BE2C (cell line): Measurements from ENCODE around the gene NRDE2.
A peak's percentile ranks its signal among the peaks of the same experiment; 100 is the strongest.

Experiments
- DNase-seq: peaks from one replicate; pipeline ENCODE4 v3.0.0-alpha.2; 2020
- H3K27me3 ChIP-seq: fragments of 250-450 bp; sonication (Bioruptor Pico); 2 replicates; pipeline ENCODE4 v1.5.1; 2020; ENCODE audit warnings: mild to moderate bottlenecking
- H3K36me3 ChIP-seq: fragments of 250-450 bp; sonication (Bioruptor Pico); 2 replicates; pipeline ENCODE4 v1.5.1; 2020; ENCODE audit warnings: mild to moderate bottlenecking
- H3K4me1 ChIP-seq: fragments of 250-450 bp; sonication (Bioruptor Pico); 2 replicates; pipeline ENCODE4 v1.5.1; 2020
- H3K4me3 ChIP-seq: 2 replicates; pipeline ENCODE4 v1.5.1; 2011; ENCODE audit warnings: low read depth, low read length
- H3K9me3 ChIP-seq: fragments of 250-450 bp; sonication (Bioruptor Pico); 2 replicates; pipeline ENCODE4 v1.5.1; 2020
- CTCF ChIP-seq: IDR thresholded peaks from 2 replicates; pipeline ENCODE4 v1.5.1; 2012; ENCODE audit warnings: mild to moderate bottlenecking, low read depth, low read length

NRDE2 gene

DNA sequence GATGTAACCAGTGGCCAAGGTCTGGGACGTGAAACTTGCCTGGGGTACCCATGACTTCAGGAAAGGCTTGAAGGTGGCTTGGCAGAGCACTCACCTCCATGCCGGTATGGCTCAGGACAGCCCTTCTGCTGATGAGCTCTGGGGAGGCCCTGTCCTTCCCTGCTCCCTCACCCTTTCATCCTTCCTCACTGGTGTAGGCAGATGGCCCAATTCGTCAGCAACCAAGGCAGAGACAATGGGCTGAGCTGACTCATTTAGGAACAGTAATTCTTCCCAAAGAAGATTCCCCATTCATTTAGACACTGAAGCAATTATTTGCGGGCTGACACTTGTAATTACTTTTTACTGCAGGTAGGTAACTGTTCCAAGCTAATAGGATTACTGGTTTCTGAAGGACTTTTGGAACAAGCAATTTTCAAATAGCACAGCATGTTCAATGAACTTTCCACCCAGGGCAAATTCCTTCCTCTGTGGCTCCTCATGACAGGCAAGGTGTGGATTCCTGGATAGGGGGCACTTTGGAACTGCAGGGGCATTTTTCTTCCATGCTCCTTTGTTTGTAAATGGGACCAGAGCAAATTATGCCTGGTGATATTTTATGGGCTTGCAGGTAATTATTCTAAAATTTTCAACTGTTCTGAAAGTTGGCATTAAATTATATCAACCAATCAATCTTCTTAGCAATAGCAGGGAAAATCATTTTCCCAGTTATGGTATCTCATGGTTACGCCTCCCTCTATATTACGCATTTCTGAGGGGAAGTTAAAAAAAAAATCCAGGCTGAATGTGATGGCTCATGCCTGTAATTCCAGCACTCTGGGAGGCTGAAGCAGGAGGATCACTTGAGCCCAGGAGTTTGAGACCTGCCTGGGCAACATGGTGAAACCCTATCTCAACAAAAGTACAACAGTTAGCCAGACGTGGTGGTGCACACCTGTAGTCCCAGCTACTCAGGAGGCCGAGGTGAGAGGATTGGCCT, 24.1 kb upstream of the NRDE2 start:
- no peaks in the 10 kb centered on the region for H3K27me3 ChIP-seq
- no peaks in the 10 kb centered on the region for H3K9me3 ChIP-seq
- H3K4me3 ChIP-seq = no peak overlapping the region
- DNase-seq = no peak
- no peaks in the 10 kb centered on the region for H3K36me3 ChIP-seq
- no peak for TF ChIP-seq CTCF
- no peaks in the 10 kb centered on the region for H3K4me1 ChIP-seq

DNA sequence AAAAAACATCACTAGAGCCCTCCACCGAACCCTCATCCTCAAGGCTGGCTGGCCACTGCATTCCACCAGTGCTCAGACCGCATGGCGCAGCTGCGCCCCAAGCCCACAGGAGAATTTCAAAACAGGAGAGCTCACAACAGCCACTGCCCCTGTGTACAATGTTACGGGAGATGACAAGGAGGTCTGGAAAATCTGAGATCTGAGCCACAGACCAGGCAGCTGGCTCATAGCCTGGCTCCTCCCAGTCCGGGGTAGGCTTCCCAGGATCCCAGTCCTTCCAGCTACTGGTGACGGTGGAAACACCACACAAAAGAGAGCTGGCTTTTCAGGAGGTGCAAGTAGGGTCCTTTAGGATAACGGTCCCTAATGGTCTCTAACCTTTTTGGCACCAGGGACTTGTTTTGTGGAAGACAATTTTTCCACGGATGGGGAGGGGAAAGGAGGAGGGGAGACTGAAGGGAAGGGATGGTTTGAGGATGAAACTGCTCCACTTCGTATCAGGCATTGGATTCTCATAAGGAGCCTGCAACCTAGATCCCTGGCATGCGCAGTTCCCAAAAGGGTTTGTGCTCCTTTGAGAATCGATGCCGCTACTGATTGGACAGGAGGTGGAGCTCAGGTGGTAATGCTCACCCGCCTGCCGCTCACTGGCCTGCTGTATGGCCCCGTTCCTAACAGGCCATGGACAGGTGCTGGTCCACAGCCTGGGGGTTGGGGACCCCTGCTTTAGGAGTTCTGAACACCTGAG, 23.0 kb upstream of the NRDE2 start:
- no peaks in the 10 kb centered on the region for H3K9me3 ChIP-seq
- peak; percentile 65 for DNase-seq
- no peaks in the 10 kb centered on the region for H3K4me1 ChIP-seq
- no peaks in the 10 kb centered on the region for H3K27me3 ChIP-seq
- H3K36me3 ChIP-seq = no peaks in the 10 kb centered on the region
- H3K4me3 ChIP-seq = no peak overlapping the region
- TF ChIP-seq CTCF = no peak

- Histone ChIP-seq H3K27me3 (no peaks in the 10 kb centered on the region), H3K36me3 (no peaks in the 10 kb centered on the region), H3K9me3 (no peaks in the 10 kb centered on the region), H3K4me3 (no peak overlapping the region), H3K4me1 (peaks cover 1% of the 10 kb centered on the region; the same call in 1 of the 2 replicates)
- no peak for TF ChIP-seq CTCF
- no peak for DNase-seq
Measured at GRCh38 chr14:90349739-90350138, 18.0 kb upstream of the NRDE2 start.

DNA sequence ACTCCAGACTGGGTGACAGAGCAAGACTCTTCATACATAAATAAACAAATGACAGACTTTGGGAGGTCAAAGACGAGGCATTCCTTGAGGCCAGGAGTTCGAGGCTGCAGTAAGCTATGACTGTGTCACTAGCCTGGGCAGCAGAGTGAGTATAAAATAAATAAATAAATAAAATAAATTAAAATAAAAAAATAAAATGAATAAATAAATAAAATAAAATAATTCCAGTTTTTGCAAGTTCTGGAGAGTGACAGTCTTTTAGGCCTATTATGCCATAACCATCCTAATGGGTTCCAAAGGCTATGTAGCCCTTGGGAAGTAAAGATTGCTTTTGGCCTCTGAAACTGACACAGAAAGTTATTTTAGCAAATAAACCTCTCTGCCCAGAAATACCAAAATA, 16.5 kb upstream of the NRDE2 start:
- peaks cover 9% of the 10 kb centered on the region; the same call in 1 of the 2 replicates for H3K4me1 ChIP-seq
- DNase-seq = no peak
- H3K4me3 ChIP-seq = no peak overlapping the region
- H3K36me3 ChIP-seq = no peaks in the 10 kb centered on the region
- TF ChIP-seq CTCF = no peak
- H3K27me3 ChIP-seq = no peaks in the 10 kb centered on the region
- no peaks in the 10 kb centered on the region for H3K9me3 ChIP-seq

- Histone ChIP-seq H3K4me1 (peaks cover 9% of the 10 kb centered on the region; the same call in 1 of the 2 replicates), H3K9me3 (no peaks in the 10 kb centered on the region), H3K27me3 (no peaks in the 10 kb centered on the region), H3K4me3 (no peak overlapping the region), H3K36me3 (no peaks in the 10 kb centered on the region)
- DNase-seq = no peak
- no peak for TF ChIP-seq CTCF
Measured at GRCh38 chr14:90345239-90345557, 13.5 kb upstream of the NRDE2 start.
